Measurements from ENCODE around the gene RASGRF1. TPM values are rescaled to one million over a fixed set of nuclear protein-coding genes. Genes with fewer than 3 reads are reported as not detected.
"Not testable (repeated sequence)": the region's sequence is repeated elsewhere in the genome, so short reads cannot be mapped to it uniquely, and the experiment has no call there.

RASGRF1 gene
- total RNA-seq, 1 donor from 2014 or later = under 0.01 TPM

- DNase-seq (ENCODE audit: low read depth) (no peak), FAIRE-seq (peak; percentile 18)
- Histone ChIP-seq H3K36me3 (ENCODE audit: control insufficient read depth, insufficient read depth, low read length) (no peaks in the 10 kb centered on the region), H3K4me3 (ENCODE audit: low read depth, low read length) (no peak overlapping the region), H3K27me3 (ENCODE audit: control insufficient read depth, insufficient read depth, low read length) (no peaks in the 10 kb centered on the region)
- no peak for TF ChIP-seq CTCF (IDR thresholded peaks at IDR 0.05; ENCODE audit: insufficient read depth, low read length, severe bottlenecking)
Measured at GRCh38 chr15:79121571-79121970, 31.0 kb upstream of the RASGRF1 start.

- no peak for TF ChIP-seq CTCF (IDR thresholded peaks at IDR 0.05; ENCODE audit: insufficient read depth, low read length, severe bottlenecking)
- no peak for DNase-seq (ENCODE audit: low read depth)
- Histone ChIP-seq H3K27me3 (ENCODE audit: control insufficient read depth, insufficient read depth, low read length) (no peaks in the 10 kb centered on the region), H3K36me3 (ENCODE audit: control insufficient read depth, insufficient read depth, low read length) (no peaks in the 10 kb centered on the region), H3K4me3 (ENCODE audit: low read depth, low read length) (no peak overlapping the region)
- no peak for FAIRE-seq
Measured at GRCh38 chr15:79117442-79118204, 27.0 kb upstream of the RASGRF1 start.

- no peaks in the 10 kb centered on the region for H3K27me3 ChIP-seq (ENCODE audit: control insufficient read depth, insufficient read depth, low read length)
- DNase-seq (ENCODE audit: low read depth) = no peak
- FAIRE-seq = no peak
- no peaks in the 10 kb centered on the region for H3K36me3 ChIP-seq (ENCODE audit: control insufficient read depth, insufficient read depth, low read length)
- no peak for TF ChIP-seq CTCF (IDR thresholded peaks at IDR 0.05; ENCODE audit: insufficient read depth, low read length, severe bottlenecking)
- no peak overlapping the region for H3K4me3 ChIP-seq (ENCODE audit: low read depth, low read length)
Measured at GRCh38 chr15:79116771-79117170, 26.2 kb upstream of the RASGRF1 start.

- H3K36me3 ChIP-seq (ENCODE audit: control insufficient read depth, insufficient read depth, low read length) = no peaks in the 10 kb centered on the region
- TF ChIP-seq CTCF (IDR thresholded peaks at IDR 0.05; ENCODE audit: insufficient read depth, low read length, severe bottlenecking) = no peak
- H3K27me3 ChIP-seq (ENCODE audit: control insufficient read depth, insufficient read depth, low read length) = no peaks in the 10 kb centered on the region
- DNase-seq (ENCODE audit: low read depth) (no peak), FAIRE-seq (no peak)
- no peak overlapping the region for H3K4me3 ChIP-seq (ENCODE audit: low read depth, low read length)
Measured at GRCh38 chr15:79115986-79116665, 25.5 kb upstream of the RASGRF1 start.

DNA sequence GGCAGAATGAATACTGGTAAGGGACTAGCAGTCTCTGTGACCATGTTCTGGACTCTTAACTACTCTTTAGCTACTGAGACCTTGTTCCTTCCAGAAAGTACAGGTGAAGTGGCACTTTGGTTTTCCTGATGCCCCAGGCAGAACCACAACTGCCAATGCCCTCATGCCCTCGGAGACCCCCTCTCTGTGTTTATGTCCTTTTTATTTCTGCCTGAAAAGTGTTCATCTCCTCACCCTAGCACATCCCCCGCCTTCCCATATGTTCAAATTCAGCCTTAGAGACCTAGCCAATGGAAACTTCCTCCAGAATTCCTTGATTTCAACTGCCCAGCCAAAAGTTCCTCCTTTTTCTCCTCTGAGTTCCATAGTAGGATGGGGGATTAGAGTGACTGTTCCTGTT is 23.3 kb upstream of the RASGRF1 start:
- no peak for TF ChIP-seq CTCF (IDR thresholded peaks at IDR 0.05; ENCODE audit: insufficient read depth, low read length, severe bottlenecking)
- no peak for DNase-seq (ENCODE audit: low read depth)
- FAIRE-seq = no peak

GRCh38 chr15:79111404-79111803 is 20.8 kb upstream of the RASGRF1 start:
- not testable (repeated sequence) for DNase-seq (ENCODE audit: low read depth); FAIRE-seq; H3K27me3 ChIP-seq (ENCODE audit: control insufficient read depth, insufficient read depth, low read length); H3K36me3 ChIP-seq (ENCODE audit: control insufficient read depth, insufficient read depth, low read length); H3K4me3 ChIP-seq (ENCODE audit: low read depth, low read length)

More for the DNA sequence above, 23.3 kb upstream of the RASGRF1 start:
- H3K27me3 ChIP-seq (ENCODE audit: control insufficient read depth, insufficient read depth, low read length) = no peaks in the 10 kb centered on the region
- no peaks in the 10 kb centered on the region for H3K36me3 ChIP-seq (ENCODE audit: control insufficient read depth, insufficient read depth, low read length)
- H3K4me3 ChIP-seq (ENCODE audit: low read depth, low read length) = no peak overlapping the region

Measured in bronchial epithelial cell (primary cell).